ENCODE results near the gene CFH.

GRCh38 chr1:196701144-196701543 is 49.3 kb downstream of the CFH start:
- TF ChIP-seq REST (IDR thresholded peaks at IDR 0.05; ENCODE audit: borderline replicate concordance) (no peak), SMC3 (conservative IDR thresholded peaks at IDR 0.05; ENCODE audit: poor library complexity) (no peak), CTCF (IDR thresholded peaks at IDR 0.05; ENCODE audit: poor library complexity, severe bottlenecking) (no peak), EZH2 (IDR thresholded peaks at IDR 0.05; ENCODE audit: borderline replicate concordance, insufficient read depth, low read length, poor library complexity, severe bottlenecking) (no peak), EP300 (conservative IDR thresholded peaks at IDR 0.05; ENCODE audit: poor library complexity, severe bottlenecking) (no peak), MXI1 (conservative IDR thresholded peaks at IDR 0.05; ENCODE audit: poor library complexity, severe bottlenecking) (no peak), POLR2AphosphoS5 (IDR thresholded peaks at IDR 0.05) (no peak)

All from neural cell (in vitro differentiated cells).